K562 (cell line): ENCODE measurements around the gene SCAP. TPM values are rescaled to one million over a fixed set of nuclear protein-coding genes. Genes with fewer than 3 reads are reported as not detected.

Source experiments
- ATAC-seq: fragments of 200-7000 bp; cut with Tn5 transposase; 3 replicates; pipeline ENCODE4 v1.9.1; 2020; ENCODE audit warnings: moderate library complexity
- BruUV-seq: library from RNA; stranded (reverse); fragments of 400-500 nt; replicated peaks from 2 replicates; lab custom pipeline; 2021; lab: Mats Ljungman, UMichigan
- CTCF ChIA-PET: fragments of 300-600 bp; formaldehyde crosslinking; extraction: SDS; loops from one replicate; lab custom pipeline; 2021; ENCODE audit warnings: low intra/inter-chr PET ratio; lab: Yijun Ruan, JAX
- POLR2A ChIA-PET: fragments of 300-600, 350-650 bp; sonication (Branson Sonifier 250); formaldehyde crosslinking; extraction: SDS; loops from one replicate; lab custom pipeline; 2021; ENCODE audit warnings: antibody characterized with exemption, inconsistent platforms; lab: Yijun Ruan, JAX
- DNase-seq, 4 experiments: peaks; one replicate each; pipeline versions ENCODE4 v3.0.0 to v3.0.0-alpha.2; 2011 to 2018; ENCODE audit warnings: low spot score in 3 of 4, mixed read lengths in 3 of 4; ENCODE audit errors: extremely low read depth in 1 of 4
- FAIRE-seq: peaks from 2 replicates; lab custom pipeline; 2011; peaks lifted over from hg19 to GRCh38; lab: Jason Lieb, UNC
- H2AFZ ChIP-seq: 2 replicates; pipeline ENCODE4 v1.6.0; 2011; ENCODE audit warnings: low read depth, low read length, control low read depth, inconsistent platforms
- H3K27ac ChIP-seq: fragments of 200-600 bp; 3 replicates; pipeline ENCODE4 v1.8.0; 2011; ENCODE audit warnings: low read depth, mild to moderate bottlenecking, control low read depth, inconsistent platforms, low read length, moderate library complexity, mixed read lengths; ENCODE audit errors: extremely low read depth
- H3K27me3 ChIP-seq, 2 experiments: fragments of 300-600 bp in 1 of 2; 2 replicates in 1 of 2; 3 replicates in 1 of 2; pipeline versions ENCODE4 v1.6.0 to v1.8.0; 2011; ENCODE audit warnings: inconsistent platforms in 2 of 2, low read length in 2 of 2, mild to moderate bottlenecking in 1 of 2, mixed read lengths in 1 of 2, moderate library complexity in 1 of 2; ENCODE audit not compliant: control insufficient read depth in 2 of 2, insufficient read depth in 2 of 2
- H3K36me3 ChIP-seq: fragments of 300-600 bp; 3 replicates; pipeline ENCODE4 v1.8.0; 2011; ENCODE audit warnings: mild to moderate bottlenecking, low read length, inconsistent platforms; ENCODE audit not compliant: control insufficient read depth, insufficient read depth
- H3K4me1 ChIP-seq, 2 experiments: fragments of 200-600 bp in 1 of 2; replicated peaks in 1 of 2; 2 replicates in 1 of 2; 3 replicates in 1 of 2; pipeline versions ENCODE4 v1.5.1 to v1.8.0; 2011; ENCODE audit warnings: inconsistent platforms in 2 of 2, low read length in 2 of 2, mild to moderate bottlenecking in 1 of 2, mixed read lengths in 1 of 2, moderate library complexity in 1 of 2; ENCODE audit not compliant: control insufficient read depth in 2 of 2, insufficient read depth in 2 of 2
- H3K4me2 ChIP-seq: 2 replicates; pipeline ENCODE4 v1.6.1; 2011; ENCODE audit warnings: low read length, control low read depth, inconsistent platforms, mixed read lengths; ENCODE audit not compliant: insufficient read depth
- H3K4me3 ChIP-seq: fragments of 200-600 bp; sonication (generic), shearing (Covaris generic); 2 replicates; pipeline ENCODE4 v1.5.1; 2016; ENCODE audit warnings: control low read depth, inconsistent platforms
- H3K79me2 ChIP-seq: fragments of 200-600 bp; 3 replicates; pipeline ENCODE4 v1.8.0; 2011; ENCODE audit warnings: low read length, inconsistent platforms; ENCODE audit not compliant: control insufficient read depth, insufficient read depth
- H3K9ac ChIP-seq, 2 experiments: 2 replicates each; pipeline versions ENCODE4 v1.6.0 to v1.6.1; 2011; ENCODE audit warnings: low read depth in 2 of 2, low read length in 2 of 2, control low read depth in 1 of 2, inconsistent platforms in 1 of 2, mild to moderate bottlenecking in 1 of 2, mixed read lengths in 1 of 2; ENCODE audit not compliant: insufficient read depth in 1 of 2
- H3K9me1 ChIP-seq: one replicate; pipeline ENCODE4 v1.6.0; 2011; ENCODE audit warnings: inconsistent platforms, mild to moderate bottlenecking, low read length, moderate library complexity; ENCODE audit not compliant: control insufficient read depth, insufficient read depth
- H3K9me3 ChIP-seq: replicated peaks from 2 replicates; pipeline ENCODE4 v1.5.1; 2011; ENCODE audit warnings: low read depth, low read length, inconsistent platforms; ENCODE audit not compliant: control insufficient read depth, insufficient read depth
- H4K20me1 ChIP-seq: replicated peaks from 2 replicates; pipeline ENCODE4 v1.6.1; 2011; ENCODE audit warnings: low read length, inconsistent platforms, mixed read lengths; ENCODE audit not compliant: control insufficient read depth, insufficient read depth
- EP400 ChIP-seq: fragments of 450-650 bp; IDR thresholded peaks from 2 replicates; pipeline ENCODE4 v1.6.1; 2017; ENCODE audit warnings: antibody characterized with exemption, mild to moderate bottlenecking, moderate library complexity
- MYNN ChIP-seq, 2 experiments: sonication (generic); formaldehyde crosslinking in 1 of 2; IDR thresholded peaks; 2 replicates each; pipeline versions ENCODE4 v1.5.0 to v1.6.1; 2016 to 2020; ENCODE audit warnings: antibody characterized with exemption in 1 of 2, missing genetic modification reagents in 1 of 2
- NONO ChIP-seq, 2 experiments: fragments of 200-400 bp in 1 of 2; fragments of 450-650 bp in 1 of 2; formaldehyde crosslinking in 1 of 2; IDR thresholded peaks; 2 replicates each; pipeline ENCODE4 v1.6.1; 2017; ENCODE audit warnings: low read depth in 2 of 2, mild to moderate bottlenecking in 2 of 2, moderate library complexity in 2 of 2, low read length in 1 of 2
- TCF3 ChIP-seq: sonication (generic); formaldehyde crosslinking; IDR thresholded peaks from 2 replicates; pipeline ENCODE4 v1.4.0; 2020; ENCODE audit warnings: mild to moderate bottlenecking, missing genetic modification reagents
- ZNF347 ChIP-seq: fragments of 450-650 bp; formaldehyde crosslinking; IDR thresholded peaks from 2 replicates; pipeline ENCODE4 v1.4.0; 2020; ENCODE audit warnings: low read depth, mild to moderate bottlenecking, moderate library complexity
- WGBS: fragments of 100-300 bp; shearing (Covaris generic); methylation state at CpG from one replicate; pipeline ENCODE4 v1.1.6; 2016; ENCODE audit warnings: low coverage, mixed read lengths; ENCODE audit not compliant: insufficient coverage; ENCODE audit errors: missing lambda C conversion rate; 5-methylcytosine and 5-hydroxymethylcytosine counted together
- in situ Hi-C: fragments of 300-500 bp; cut with MboI; formaldehyde crosslinking; loops from 4 replicates; pipeline ENCODE4 v1.15.0; 2018; ENCODE audit warnings: inconsistent platforms, mixed read lengths
- intact Hi-C: fragments of 100-400 bp; cut with micrococcal nuclease; formaldehyde crosslinking; loops from 2 replicates; pipeline ENCODE4 v1.14.2; 2022
- polyA plus RNA-seq, 8 experiments: library from polyadenylated mRNA; depleted of rRNA in 4 of 8; stranded (reverse) in 5 of 8; unstranded in 3 of 8; fragments of >200 nt; fragmentation: Nextera tagmentation in 2 of 8; fragmentation: Illumina TruSeq in 1 of 8; extraction: Ambion mirVana in 2 of 8; extraction: Trizol in 1 of 8; gene quantifications; 2 replicates each; pipeline versions ENCODE4 v1.2.1 to v1.2.3, GENCODE V29; 2011 to 2014; ENCODE audit warnings: inconsistent platforms in 1 of 8, missing spikeins in 1 of 8
- total RNA-seq, 7 experiments: library from RNA; depleted of rRNA in 6 of 7; stranded (reverse); fragments of >200 nt in 6 of 7; fragmentation: Illumina TruSeq in 2 of 7; extraction: Trizol in 2 of 7; gene quantifications; 2 replicates each; pipeline versions ENCODE4 v1.2.1 to v1.2.3, GENCODE V29; 2011 to 2021; ENCODE audit warnings: low replicate concordance in 1 of 7

Gene SCAP
- total and polyA plus RNA-seq, 9 of the 15 experiments (the other 6 are each of a cell fraction or from before 2014, with no cell fraction given): 2.6 to 104 (median 37.8) TPM

GRCh38 chr3:47452453-47453215 lies 23.1 kb downstream of the SCAP start:
- CTCF ChIA-PET: no interaction called here
- no peaks in the 10 kb centered on the region for H3K9me1 ChIP-seq
- TF ChIP-seq ZNF347 (CRISPR knock-in tag): no peak
- no peaks in the 10 kb centered on the region for H4K20me1 ChIP-seq
- H3K4me3 ChIP-seq: no peak overlapping the region
- H3K79me2 ChIP-seq: peaks cover 88% of the 10 kb centered on the region
- H2AFZ ChIP-seq: no peak overlapping the region
- no peaks in the 10 kb centered on the region for H3K9me3 ChIP-seq
- no peak overlapping the region for H3K9ac ChIP-seq
- peaks cover 4% of the 10 kb centered on the region; the same call in 1 of the 3 replicates for H3K36me3 ChIP-seq
- POLR2A ChIA-PET: interaction anchor here (2.2 kb wide), 1 partner anchor 13 kb away, joined by 5 read pairs; no protein-coding TSS in a partner anchor
- no TSS peak for BruUV-seq
- no peaks in the 10 kb centered on the region for H3K27me3 ChIP-seq
- WGBS: 85% methylated on average over 4 of the region's 4 CpGs
- no peak for FAIRE-seq
- H3K4me1 ChIP-seq: peaks cover 0 to 4% of the 10 kb centered on the region in 2 experiments; a peak in 1 of 5 replicates
- ATAC-seq: no peak
- intact Hi-C loops (no loop called here), in situ Hi-C loops (no loop called here)
- no peak overlapping the region for H3K4me2 ChIP-seq
- no peak for DNase-seq
- no peak overlapping the region for H3K27ac ChIP-seq

DNA sequence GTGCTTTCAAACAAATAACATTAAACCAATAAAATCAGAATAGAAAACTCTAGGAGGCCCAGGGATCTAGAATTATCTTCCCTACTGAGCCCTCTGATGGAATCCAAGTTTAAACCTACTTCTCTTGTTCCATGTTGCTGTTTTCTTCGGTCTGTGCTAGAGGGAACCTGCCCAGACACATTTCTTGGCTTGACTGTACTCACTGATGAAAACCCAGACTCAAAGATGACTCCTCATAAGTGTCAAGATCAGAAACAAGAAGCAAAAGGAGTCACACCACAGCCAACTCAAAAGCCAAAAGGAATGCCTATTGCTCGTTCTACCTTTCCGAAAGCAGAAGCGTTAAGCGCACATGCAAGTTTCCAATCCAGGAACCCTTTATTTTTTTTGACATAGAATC lies 31.6 kb downstream of the SCAP start:
- in situ Hi-C loops (no loop called here), intact Hi-C loops (no loop called here)
- FAIRE-seq: no peak
- peaks cover 42% of the 10 kb centered on the region for H3K36me3 ChIP-seq
- H3K9me1 ChIP-seq: no peaks in the 10 kb centered on the region
- no peaks in the 10 kb centered on the region; a peak in 1 of 5 replicates for H3K4me1 ChIP-seq
- POLR2A ChIA-PET: interaction anchor here (1.0 to 1.2 kb wide), 3 partner anchors 31 to 338 kb away, joined by 3 read pairs; partner anchors contain the start of gene SMARCC1
- H2AFZ ChIP-seq: no peak overlapping the region
- no peak overlapping the region for H3K27ac ChIP-seq
- no peak for ATAC-seq
- no TSS peak for BruUV-seq
- WGBS: 86% methylated on average over 5 of the region's 5 CpGs
- H4K20me1 ChIP-seq: no peaks in the 10 kb centered on the region; the same call in 1 of the 2 replicates
- H3K9ac ChIP-seq: no peak overlapping the region
- peak in 1 of 4 experiments; percentile 4 for DNase-seq
- H3K4me3 ChIP-seq: no peak overlapping the region
- H3K27me3 ChIP-seq: no peaks in the 10 kb centered on the region
- CTCF ChIA-PET: no interaction called here
- H3K4me2 ChIP-seq: no peak overlapping the region
- H3K79me2 ChIP-seq: peaks cover 63% of the 10 kb centered on the region
- TF ChIP-seq TCF3 (CRISPR knock-in tag) (no peak), NONO (IDR thresholded peaks at IDR 0.05; ENCODE audit: low read depth in 2 of 2, low read length in 1 of 2) (no peak), ZNF347 (CRISPR knock-in tag) (no peak), EP400 (no peak), MYNN (IDR thresholded peaks at IDR 0.05) (no peak), MYNN (CRISPR knock-in tag; IDR thresholded peaks at IDR 0.05) (no peak)
- TF ChIP-seq, all 486 proteins: peak for 0
- H3K9me3 ChIP-seq: no peaks in the 10 kb centered on the region
